ENCODE measurements around the gene GATAD2B. TPM values are rescaled to one million over a fixed set of nuclear protein-coding genes. Genes with fewer than 3 reads are reported as not detected.

The GATAD2B gene
- total and polyA plus RNA-seq, 10 donors = 3.7 to 68.1 (median 47.6) TPM

- DNase-seq = no peak
- H3K27ac ChIP-seq = no peak overlapping the region
- H3K9me3 ChIP-seq = no peaks in the 10 kb centered on the region
- TF ChIP-seq POLR2A (IDR thresholded peaks at IDR 0.05) (no peak), CTCF (IDR thresholded peaks at IDR 0.05 in 8 of 11, conservative IDR thresholded peaks at IDR 0.05 in 3 of 11) (no peak), POLR2AphosphoS5 (IDR thresholded peaks at IDR 0.05) (no peak)
- intact Hi-C loops (cut with DNase I; ENCODE audit: low total_unique reads) = no loop called here
- WGBS, 5 donors = 84 to 92% (median 89%) methylated on average over 10 to 12 of the region's 12 CpGs
- H3K27me3 ChIP-seq (replicated peaks in 1 of 7) = no peaks in the 10 kb centered on the region
- H3K4me3 ChIP-seq = no peak overlapping the region
- H3K4me1 ChIP-seq = peaks cover 15 to 66% (median 41%) of the 10 kb centered on the region in 6 donors
- H3K36me3 ChIP-seq = no peaks in the 10 kb centered on the region
These were observed 128.7 kb downstream of the GATAD2B start for GRCh38 chr1:153793973-153794615.

GRCh38 chr1:153793261-153793972 is 129.4 kb downstream of the GATAD2B start:
- no peaks in the 10 kb centered on the region for H3K27me3 ChIP-seq (replicated peaks in 1 of 7)
- peaks cover 15 to 70% (median 44%) of the 10 kb centered on the region in 6 donors for H3K4me1 ChIP-seq
- TF ChIP-seq CTCF (IDR thresholded peaks at IDR 0.05 in 8 of 11, conservative IDR thresholded peaks at IDR 0.05 in 3 of 11) (no peak), POLR2A (IDR thresholded peaks at IDR 0.05) (no peak), POLR2AphosphoS5 (IDR thresholded peaks at IDR 0.05) (no peak)
- no peak overlapping the region for H3K27ac ChIP-seq
- WGBS, 5 donors = 86 to 96% (median 86%) methylated on average over 8 to 9 of the region's 9 CpGs
- DNase-seq = no peak
- no peaks in the 10 kb centered on the region for H3K36me3 ChIP-seq
- H3K4me3 ChIP-seq = no peak overlapping the region
- no peaks in the 10 kb centered on the region for H3K9me3 ChIP-seq
- intact Hi-C loops (cut with DNase I; ENCODE audit: low total_unique reads) = no loop called here

GRCh38 chr1:153792631-153793041 is 130.1 kb downstream of the GATAD2B start:
- peak; percentile 78 for DNase-seq
- H3K27me3 ChIP-seq (replicated peaks in 1 of 7) = no peaks in the 10 kb centered on the region
- H3K4me1 ChIP-seq = peaks cover 15 to 73% (median 43%) of the 10 kb centered on the region in 6 donors
- WGBS, 5 donors = 90 to 99% (median 93%) methylated on average over 10 to 11 of the region's 11 CpGs
- H3K9me3 ChIP-seq = no peaks in the 10 kb centered on the region
- no peak for TF ChIP-seq POLR2AphosphoS5 (IDR thresholded peaks at IDR 0.05)
- TF ChIP-seq POLR2A (IDR thresholded peaks at IDR 0.05) = no peak
- no peak for TF ChIP-seq CTCF (IDR thresholded peaks at IDR 0.05 in 8 of 11, conservative IDR thresholded peaks at IDR 0.05 in 3 of 11)
- H3K27ac ChIP-seq = no peak overlapping the region
- no peak overlapping the region for H3K4me3 ChIP-seq
- H3K36me3 ChIP-seq = no peaks in the 10 kb centered on the region
- intact Hi-C loops (cut with DNase I; ENCODE audit: low total_unique reads) = no loop called here

GRCh38 chr1:153791648-153792253 is 131.0 kb downstream of the GATAD2B start:
- Histone ChIP-seq H3K4me3 (peak overlapping the region in 2 of 8 donors; percentile 8 to 56), H3K27me3 (replicated peaks in 1 of 7) (no peaks in the 10 kb centered on the region), H3K36me3 (no peaks in the 10 kb centered on the region), H3K27ac (peak overlapping the region; percentile 85 to 93 (median 92)), H3K9me3 (no peaks in the 10 kb centered on the region), H3K4me1 (peaks cover 15 to 64% (median 35%) of the 10 kb centered on the region in 6 donors)
- TF ChIP-seq CTCF (IDR thresholded peaks at IDR 0.05 in 8 of 11, conservative IDR thresholded peaks at IDR 0.05 in 3 of 11) (no peak), POLR2A (IDR thresholded peaks at IDR 0.05) (no peak), POLR2AphosphoS5 (IDR thresholded peaks at IDR 0.05) (no peak)
- intact Hi-C loops (cut with DNase I; ENCODE audit: low total_unique reads) = no loop called here
- DNase-seq = peak; percentile 73
- 78 to 84% (median 79%) methylated on average over 12 to 16 of the region's 16 CpGs for WGBS, 5 donors
